Astrocyte of the hippocampus (primary cell): ENCODE results near the gene KLHL13.
"Not testable (repeated sequence)": the region's sequence is repeated elsewhere in the genome, so short reads cannot be mapped to it uniquely, and the experiment has no call there.

Experiments used
- DNase-seq: peaks from one replicate; pipeline ENCODE4 v3.0.0; 2011; ENCODE audit warnings: low read depth, low spot score

The KLHL13 gene

GRCh38 chrX:118066867-118067515 is 49.6 kb downstream of the KLHL13 start:
- DNase-seq: no peak

GRCh38 chrX:118062817-118063615 is 53.6 kb downstream of the KLHL13 start:
- no peak for DNase-seq

- no peak for DNase-seq
These were observed 54.4 kb downstream of the KLHL13 start for GRCh38 chrX:118062048-118062789.

GRCh38 chrX:118058924-118059323 is 57.7 kb downstream of the KLHL13 start:
- no peak for DNase-seq

- no peak for DNase-seq
These were observed 59.7 kb downstream of the KLHL13 start for GRCh38 chrX:118056870-118057269.

GRCh38 chrX:118049713-118050112 is 66.9 kb downstream of the KLHL13 start:
- peak; percentile 11 for DNase-seq

- DNase-seq: no peak
These were observed 69.0 kb downstream of the KLHL13 start for GRCh38 chrX:118047446-118048186.

- DNase-seq: no peak
These were observed 77.0 kb downstream of the KLHL13 start for GRCh38 chrX:118039591-118039990.

GRCh38 chrX:118038614-118039365 is 77.8 kb downstream of the KLHL13 start:
- DNase-seq: no peak

GRCh38 chrX:118026631-118027030 is 90.0 kb downstream of the KLHL13 start:
- DNase-seq: no peak

- DNase-seq: no peak
These were observed 91.4 kb downstream of the KLHL13 start for GRCh38 chrX:118025226-118025625.

- no peak for DNase-seq
These were observed 92.1 kb downstream of the KLHL13 start for GRCh38 chrX:118024482-118024881.

- DNase-seq: no peak
These were observed 93.9 kb downstream of the KLHL13 start for GRCh38 chrX:118022753-118023152.

GRCh38 chrX:118016422-118016821 is 100.2 kb downstream of the KLHL13 start:
- no peak for DNase-seq

GRCh38 chrX:118002417-118002816 is 114.2 kb downstream of the KLHL13 start:
- not testable (repeated sequence) for DNase-seq

GRCh38 chrX:118000518-118000917 is 116.1 kb downstream of the KLHL13 start:
- no peak for DNase-seq

GRCh38 chrX:117998171-117998570 is 118.4 kb downstream of the KLHL13 start:
- no peak for DNase-seq

GRCh38 chrX:117996918-117997480 is 119.6 kb downstream of the KLHL13 start:
- no peak for DNase-seq

GRCh38 chrX:117996408-117996807 is 120.2 kb downstream of the KLHL13 start:
- no peak for DNase-seq

GRCh38 chrX:117995378-117995777 is 121.2 kb downstream of the KLHL13 start:
- DNase-seq: no peak
